Liver (tissue), 9 donors: ENCODE measurements around the gene CREB3L2. TPM values are rescaled to one million over a fixed set of nuclear protein-coding genes. Genes with fewer than 3 reads are reported as not detected.
"Not testable (repeated sequence)": the region's sequence is repeated elsewhere in the genome, so short reads cannot be mapped to it uniquely, and the experiment has no call there.

Source experiments
- DNase-seq: peaks from one replicate; pipeline ENCODE4 v3.0.0-alpha.2; 2017; ENCODE audit warnings: low spot score
- H3K27ac ChIP-seq, 2 donors: one replicate each; pipeline ENCODE4 v1.7.0; 2013; ENCODE audit warnings: inconsistent platforms in 2 of 2, low read length in 2 of 2, control low read depth in 1 of 2, low read depth in 1 of 2, mild to moderate bottlenecking in 1 of 2
- H3K27me3 ChIP-seq, 4 donors: one replicate each; pipeline versions ENCODE4 v1.6.1 to v1.7.0; 2013; ENCODE audit warnings: low read length in 3 of 4, inconsistent platforms in 1 of 4, mild to moderate bottlenecking in 1 of 4, moderate library complexity in 1 of 4; ENCODE audit not compliant: control insufficient read depth in 4 of 4, insufficient read depth in 4 of 4
- H3K36me3 ChIP-seq, 4 donors: one replicate each; pipeline versions ENCODE4 v1.6.1 to v1.7.0; 2013; ENCODE audit warnings: low read length in 3 of 4, mild to moderate bottlenecking in 3 of 4, low read depth in 1 of 4, moderate library complexity in 1 of 4; ENCODE audit not compliant: control insufficient read depth in 4 of 4, insufficient read depth in 3 of 4
- H3K4me1 ChIP-seq, 4 donors: one replicate each; pipeline versions ENCODE4 v1.6.1 to v1.7.0; 2013; ENCODE audit warnings: low read length in 3 of 4, mild to moderate bottlenecking in 3 of 4, moderate library complexity in 1 of 4; ENCODE audit not compliant: control insufficient read depth in 4 of 4, insufficient read depth in 4 of 4
- H3K4me3 ChIP-seq, 3 donors: one replicate each; pipeline versions ENCODE4 v1.6.1 to v1.7.0; 2013; ENCODE audit warnings: low read length in 3 of 3, control low read depth in 1 of 3, low read depth in 1 of 3, mild to moderate bottlenecking in 1 of 3
- H3K9ac ChIP-seq, 2 donors: one replicate each; pipeline ENCODE4 v1.7.0; 2013; ENCODE audit warnings: low read length in 2 of 2, mild to moderate bottlenecking in 2 of 2, moderate library complexity in 2 of 2, control low read depth in 1 of 2, low read depth in 1 of 2
- H3K9me3 ChIP-seq, 4 donors: one replicate each; pipeline versions ENCODE4 v1.6.1 to v1.7.0; 2013; ENCODE audit warnings: low read length in 3 of 4; ENCODE audit not compliant: control insufficient read depth in 4 of 4
- ATF3 ChIP-seq: IDR thresholded peaks from 2 replicates; pipeline ENCODE4 v1.6.1; 2016; ENCODE audit warnings: antibody characterized with exemption
- CTCF ChIP-seq: fragments of 150-350 bp; IDR thresholded peaks from 2 replicates; pipeline ENCODE4 v1.5.1; 2017; ENCODE audit warnings: improper control_type of control experiment, low read depth, low read length; ENCODE audit not compliant: missing input control
- EGR1 ChIP-seq, 2 donors: IDR thresholded peaks; 2 replicates each; pipeline ENCODE4 v1.6.1; 2016 to 2018; ENCODE audit warnings: antibody characterized with exemption in 2 of 2, low read depth in 2 of 2
- FOXA1 ChIP-seq: IDR thresholded peaks from 2 replicates; pipeline ENCODE4 v1.6.1; 2016; ENCODE audit warnings: antibody characterized with exemption
- FOXA2 ChIP-seq: IDR thresholded peaks from 2 replicates; pipeline ENCODE4 v1.6.1; 2016; ENCODE audit warnings: antibody characterized with exemption
- GABPA ChIP-seq, 2 donors: IDR thresholded peaks in 1 of 2; conservative IDR thresholded peaks in 1 of 2; 2 replicates each; pipeline ENCODE4 v1.6.1; 2016; ENCODE audit warnings: antibody characterized with exemption in 2 of 2, mild to moderate bottlenecking in 1 of 2, moderate library complexity in 1 of 2
- HNF4A ChIP-seq, 2 donors: conservative IDR thresholded peaks; 2 replicates each; pipeline ENCODE4 v1.6.1; 2016; ENCODE audit warnings: antibody characterized with exemption in 2 of 2, mild to moderate bottlenecking in 2 of 2
- HNF4G ChIP-seq: IDR thresholded peaks from 2 replicates; pipeline ENCODE4 v1.6.1; 2016; ENCODE audit warnings: antibody characterized with exemption
- JUND ChIP-seq, 2 donors: IDR thresholded peaks; 2 replicates each; pipeline ENCODE4 v1.6.1; 2016; ENCODE audit warnings: antibody characterized with exemption in 2 of 2
- MAX ChIP-seq: IDR thresholded peaks from 2 replicates; pipeline ENCODE4 v1.6.1; 2016; ENCODE audit warnings: antibody characterized with exemption
- NR2F2 ChIP-seq: IDR thresholded peaks from 2 replicates; pipeline ENCODE4 v1.6.1; 2016; ENCODE audit warnings: antibody characterized with exemption
- RAD21 ChIP-seq, 2 donors: IDR thresholded peaks; 2 replicates each; pipeline ENCODE4 v1.6.1; 2016; ENCODE audit warnings: antibody characterized with exemption in 2 of 2, mild to moderate bottlenecking in 2 of 2
- REST ChIP-seq: IDR thresholded peaks from 2 replicates; pipeline ENCODE4 v1.6.1; 2016; ENCODE audit warnings: antibody characterized with exemption, mild to moderate bottlenecking
- RXRA ChIP-seq, 2 donors: IDR thresholded peaks; 2 replicates each; pipeline ENCODE4 v1.6.1; 2017 to 2018; ENCODE audit warnings: antibody characterized with exemption in 2 of 2, mild to moderate bottlenecking in 1 of 2
- SP1 ChIP-seq: IDR thresholded peaks from 2 replicates; pipeline ENCODE4 v1.6.1; 2018; ENCODE audit warnings: antibody characterized with exemption, mild to moderate bottlenecking
- TAF1 ChIP-seq: conservative IDR thresholded peaks from 2 replicates; pipeline ENCODE4 v1.6.1; 2016; ENCODE audit warnings: antibody characterized with exemption, mild to moderate bottlenecking
- YY1 ChIP-seq: IDR thresholded peaks from 2 replicates; pipeline ENCODE4 v1.6.1; 2016; ENCODE audit warnings: antibody characterized with exemption, mild to moderate bottlenecking
- ZBTB33 ChIP-seq: IDR thresholded peaks from 2 replicates; pipeline ENCODE4 v1.6.1; 2016; ENCODE audit warnings: antibody characterized with exemption
- WGBS: extraction: QIAGEN DNeasy Blood & Tissue Kit; methylation state at CpG from one replicate; pipeline ENCODE4 v1.1.7; 2013; 5-methylcytosine and 5-hydroxymethylcytosine counted together
- polyA plus RNA-seq, 2 donors: library from polyadenylated mRNA; stranded (reverse) in 1 of 2; unstranded in 1 of 2; fragments of 200-250 nt in 1 of 2; fragments of >200 nt in 1 of 2; fragmentation: Nextera tagmentation in 1 of 2; extraction: Ambion mirVana in 1 of 2; gene quantifications; one replicate each; pipeline versions ENCODE4 v1.2.1 to v1.2.3, GENCODE V29; 2013 to 2015
- total RNA-seq, 2 donors: library from RNA; depleted of rRNA; stranded (reverse); fragments of >200 nt; gene quantifications; one replicate each; pipeline ENCODE4 v1.2.3, GENCODE V29; 2014
- donor health status: healthy.
- donor health status: healthy.
- donor health status: healthy.
- donor health status: healthy.
- donor health status: healthy.

The CREB3L2 gene
- total and polyA plus RNA-seq, 4 donors, result 6.7 to 16.6 (median 9.9) TPM

- H3K9ac ChIP-seq, H3K27me3 ChIP-seq, H3K4me3 ChIP-seq, H3K9me3 ChIP-seq, H3K36me3 ChIP-seq, DNase-seq, H3K27ac ChIP-seq: not testable (repeated sequence)
- 92% methylated on average over 1 of the region's 1 CpG for WGBS
- H3K4me1 ChIP-seq, result peaks cover 0 to 11% (median 3%) of the 10 kb centered on the region in 4 donors
- peak; percentile 22 to 56 for TF ChIP-seq RXRA (IDR thresholded peaks at IDR 0.05)
- peak; percentile 94 for TF ChIP-seq HNF4A (conservative IDR thresholded peaks at IDR 0.05)
- TF ChIP-seq SP1, result peak; percentile 38
- TF ChIP-seq HNF4G, result peak; percentile 81
These were observed 170.3 kb downstream of the CREB3L2 start for GRCh38 chr7:137831555-137831954.

- peaks cover 0 to 11% (median 3%) of the 10 kb centered on the region in 4 donors for H3K4me1 ChIP-seq
- H3K27ac ChIP-seq, result no peak overlapping the region
- DNase-seq, result no peak
- TF ChIP-seq TAF1, result no peak
- TF ChIP-seq EGR1 (IDR thresholded peaks at IDR 0.05; ENCODE audit: low read depth in 2 of 2), result no peak
- TF ChIP-seq GABPA (IDR thresholded peaks at IDR 0.05 in 1 of 2, conservative IDR thresholded peaks at IDR 0.05 in 1 of 2), result no peak
- TF ChIP-seq RXRA (IDR thresholded peaks at IDR 0.05), result no peak
- no peak for TF ChIP-seq JUND (IDR thresholded peaks at IDR 0.05)
- TF ChIP-seq ZBTB33, result no peak
- no peak for TF ChIP-seq MAX
- TF ChIP-seq REST, result peak; percentile 94
- no peak for TF ChIP-seq FOXA2
- TF ChIP-seq YY1, result no peak
- TF ChIP-seq FOXA1, result no peak
- peak; percentile 49 to 61 for TF ChIP-seq HNF4A (conservative IDR thresholded peaks at IDR 0.05)
- no peak for TF ChIP-seq CTCF
- TF ChIP-seq HNF4G, result no peak
- TF ChIP-seq ATF3, result no peak
- TF ChIP-seq SP1, result no peak
- TF ChIP-seq RAD21 (IDR thresholded peaks at IDR 0.05), result peak in 1 of 2 donors; percentile 3
- TF ChIP-seq NR2F2, result no peak
- H3K27me3 ChIP-seq, result no peaks in the 10 kb centered on the region
- peaks cover 0 to 8% (median 4%) of the 10 kb centered on the region in 4 donors for H3K9me3 ChIP-seq
- WGBS, result 43% methylated on average over 7 of the region's 7 CpGs
- no peak overlapping the region for H3K9ac ChIP-seq
- H3K4me3 ChIP-seq, result no peak overlapping the region
- H3K36me3 ChIP-seq, result no peaks in the 10 kb centered on the region
These were observed 172.4 kb downstream of the CREB3L2 start for GRCh38 chr7:137829337-137829992.
